Measurements from ENCODE around the gene DIPK1A.
A peak's percentile ranks its signal among the peaks of the same experiment; 100 is the strongest.

The DIPK1A gene

DNA sequence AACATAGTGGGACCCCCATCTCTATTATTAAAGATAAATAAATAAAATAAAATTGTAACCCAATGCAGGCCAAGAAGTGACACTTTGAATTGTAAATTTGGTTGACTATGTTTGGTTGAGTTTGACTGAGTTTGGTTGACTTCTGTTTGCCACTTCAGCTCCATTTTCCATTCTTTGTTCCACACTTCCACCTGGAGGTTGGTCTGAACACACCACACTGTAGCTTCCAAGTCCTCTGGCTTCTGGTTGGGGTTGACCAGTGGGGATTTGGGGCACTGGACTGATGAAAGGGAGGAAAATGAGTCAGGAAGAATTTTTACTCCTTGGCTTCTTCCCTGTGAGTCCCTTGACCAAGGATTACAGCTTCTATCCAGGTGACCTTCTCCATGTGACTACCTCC is 40.6 kb upstream of the DIPK1A start:
- Histone ChIP-seq H3K4me1 (ENCODE audit: control insufficient read depth, insufficient read depth, low read length) (peaks cover 9% of the 10 kb centered on the region; the same call in 1 of the 2 replicates), H3K4me3 (ENCODE audit: low read depth, low read length) (no peak overlapping the region), H3K36me3 (ENCODE audit: control insufficient read depth in 2 of 2, insufficient read depth in 1 of 2, low read length in 2 of 2) (no peaks in the 10 kb centered on the region), H3K27ac (ENCODE audit: extremely low read depth, low read depth, low read length) (no peak overlapping the region), H3K9me3 (ENCODE audit: control insufficient read depth, insufficient read depth, low read depth, low read length) (no peaks in the 10 kb centered on the region)
- TF ChIP-seq ZSCAN30 (tag by site-specific recombination; IDR thresholded peaks at IDR 0.05) (no peak), ZNF529 (tag by site-specific recombination; IDR thresholded peaks at IDR 0.05; ENCODE audit: insufficient replicate concordance) (no peak), KLF17 (tag by site-specific recombination; IDR thresholded peaks at IDR 0.05) (no peak), ZFP37 (tag by site-specific recombination; IDR thresholded peaks at IDR 0.05) (no peak), SALL2 (tag by site-specific recombination; IDR thresholded peaks at IDR 0.05; ENCODE audit: borderline replicate concordance) (no peak), KLF16 (tag by site-specific recombination; IDR thresholded peaks at IDR 0.05) (no peak), ZNF155 (tag by site-specific recombination; IDR thresholded peaks at IDR 0.05) (no peak), ZNF658 (tag by site-specific recombination; IDR thresholded peaks at IDR 0.05) (no peak), KLF8 (tag by site-specific recombination; IDR thresholded peaks at IDR 0.05) (no peak), GLI4 (tag by site-specific recombination; IDR thresholded peaks at IDR 0.05) (no peak), ZNF701 (tag by site-specific recombination; IDR thresholded peaks at IDR 0.05) (no peak), ZFP3 (tag by site-specific recombination; IDR thresholded peaks at IDR 0.05; ENCODE audit: low read depth) (no peak), ZNF777 (tag by site-specific recombination; IDR thresholded peaks at IDR 0.05; ENCODE audit: borderline replicate concordance) (no peak), ZNF677 (tag by site-specific recombination; IDR thresholded peaks at IDR 0.05) (no peak), ZNF555 (tag by site-specific recombination; conservative IDR thresholded peaks at IDR 0.05) (no peak), ZNF23 (tag by site-specific recombination; IDR thresholded peaks at IDR 0.05; ENCODE audit: borderline replicate concordance) (no peak), TSHZ1 (tag by site-specific recombination; IDR thresholded peaks at IDR 0.05; ENCODE audit: borderline replicate concordance) (no peak), ZBTB1 (tag by site-specific recombination; IDR thresholded peaks at IDR 0.05) (no peak), ZNF610 (tag by site-specific recombination; IDR thresholded peaks at IDR 0.05; ENCODE audit: borderline replicate concordance) (no peak)
- TF ChIP-seq, protein P1, sequence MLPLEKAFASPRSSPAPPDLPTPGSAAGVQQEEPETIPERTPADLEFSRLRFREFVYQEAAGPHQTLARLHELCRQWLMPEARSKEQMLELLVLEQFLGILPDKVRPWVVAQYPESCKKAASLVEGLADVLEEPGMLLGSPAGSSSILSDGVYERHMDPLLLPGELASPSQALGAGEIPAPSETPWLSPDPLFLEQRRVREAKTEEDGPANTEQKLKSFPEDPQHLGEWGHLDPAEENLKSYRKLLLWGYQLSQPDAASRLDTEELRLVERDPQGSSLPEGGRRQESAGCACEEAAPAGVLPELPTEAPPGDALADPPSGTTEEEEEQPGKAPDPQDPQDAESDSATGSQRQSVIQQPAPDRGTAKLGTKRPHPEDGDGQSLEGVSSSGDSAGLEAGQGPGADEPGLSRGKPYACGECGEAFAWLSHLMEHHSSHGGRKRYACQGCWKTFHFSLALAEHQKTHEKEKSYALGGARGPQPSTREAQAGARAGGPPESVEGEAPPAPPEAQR (tag by site-specific recombination; IDR thresholded peaks at IDR 0.05) = no peak
- ChIA-PET POLR2A (no interaction called here), CTCF (interaction anchor here (1.2 to 4.2 kb wide), 4 partner anchors 12 to 143 kb away, joined by 4 to 32 read pairs (median 6); no protein-coding TSS in a partner anchor)

GRCh38 chr1:93000751-93001175 is 39.5 kb upstream of the DIPK1A start:
- POLR2A ChIA-PET = interaction anchor here (0.7 to 1.0 kb wide), 2 partner anchors 155 to 168 kb away, joined by 3 read pairs; no protein-coding TSS in a partner anchor
- no peak overlapping the region for H3K27ac ChIP-seq (ENCODE audit: extremely low read depth, low read depth, low read length)

More at GRCh38 chr1:93000751-93001175, 39.5 kb upstream of the DIPK1A start:
- no peak overlapping the region for H3K4me3 ChIP-seq (ENCODE audit: low read depth, low read length)
- no peaks in the 10 kb centered on the region for H3K36me3 ChIP-seq (ENCODE audit: control insufficient read depth in 2 of 2, insufficient read depth in 1 of 2, low read length in 2 of 2)
- peaks cover 9% of the 10 kb centered on the region; the same call in 1 of the 2 replicates for H3K4me1 ChIP-seq (ENCODE audit: control insufficient read depth, insufficient read depth, low read length)
- CTCF ChIA-PET = interaction anchor here (0.7 to 4.2 kb wide), 7 partner anchors 8 to 142 kb away, joined by 3 to 32 read pairs (median 4); no protein-coding TSS in a partner anchor
- no peaks in the 10 kb centered on the region for H3K9me3 ChIP-seq (ENCODE audit: control insufficient read depth, insufficient read depth, low read depth, low read length)
- TF ChIP-seq OSR2 (tag by site-specific recombination; IDR thresholded peaks at IDR 0.05) = no peak
- TF ChIP-seq ZNF843 (tag by site-specific recombination; IDR thresholded peaks at IDR 0.05) = no peak
- no peak for TF ChIP-seq ZNF169 (tag by site-specific recombination; IDR thresholded peaks at IDR 0.05)
- TF ChIP-seq, protein P2, sequence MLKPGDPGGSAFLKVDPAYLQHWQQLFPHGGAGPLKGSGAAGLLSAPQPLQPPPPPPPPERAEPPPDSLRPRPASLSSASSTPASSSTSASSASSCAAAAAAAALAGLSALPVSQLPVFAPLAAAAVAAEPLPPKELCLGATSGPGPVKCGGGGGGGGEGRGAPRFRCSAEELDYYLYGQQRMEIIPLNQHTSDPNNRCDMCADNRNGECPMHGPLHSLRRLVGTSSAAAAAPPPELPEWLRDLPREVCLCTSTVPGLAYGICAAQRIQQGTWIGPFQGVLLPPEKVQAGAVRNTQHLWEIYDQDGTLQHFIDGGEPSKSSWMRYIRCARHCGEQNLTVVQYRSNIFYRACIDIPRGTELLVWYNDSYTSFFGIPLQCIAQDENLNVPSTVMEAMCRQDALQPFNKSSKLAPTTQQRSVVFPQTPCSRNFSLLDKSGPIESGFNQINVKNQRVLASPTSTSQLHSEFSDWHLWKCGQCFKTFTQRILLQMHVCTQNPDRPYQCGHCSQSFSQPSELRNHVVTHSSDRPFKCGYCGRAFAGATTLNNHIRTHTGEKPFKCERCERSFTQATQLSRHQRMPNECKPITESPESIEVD (tag by site-specific recombination; IDR thresholded peaks at IDR 0.05) = peak; percentile 89
- TF ChIP-seq ZNF366 (tag by site-specific recombination; conservative IDR thresholded peaks at IDR 0.05) = 0 out of 2 replicates have a peak, but pooled peaks have one; percentile 21

Measured in HEK293 (cell line).